OCI-LY3 (cell line): ENCODE measurements around the gene TFRC.
"Not testable (repeated sequence)": the region's sequence is repeated elsewhere in the genome, so short reads cannot be mapped to it uniquely, and the experiment has no call there.

Experiments
- H2AFZ ChIP-seq: fragments of 200-600, 300-600 bp; shearing (Covaris generic); 2 replicates; pipeline ENCODE4 v1.6.0; 2014; ENCODE audit warnings: antibody characterized with exemption, low read depth, low read length
- H3K27ac ChIP-seq: fragments of 200-600, 300-600 bp; sonication (generic); 2 replicates; pipeline ENCODE4 v1.5.1; 2014; ENCODE audit warnings: mild to moderate bottlenecking, low read length, moderate library complexity, mixed read lengths
- H3K27me3 ChIP-seq: fragments of 200-600, 300-600 bp; sonication (generic); 2 replicates; pipeline ENCODE4 v1.6.1; 2014; ENCODE audit warnings: low read depth, low read length, mixed read lengths
- H3K36me3 ChIP-seq: fragments of 200-600, 300-600 bp; sonication (generic); replicated peaks from 2 replicates; pipeline ENCODE3; 2014; ENCODE audit warnings: low read depth, low read length, mixed read lengths
- H3K4me1 ChIP-seq: fragments of 300-600, 200-600 bp; sonication (generic); 2 replicates; pipeline ENCODE4 v1.6.1; 2014; ENCODE audit warnings: low read length, mixed read lengths
- H3K4me2 ChIP-seq: fragments of 200-600, 300-600 bp; sonication (generic); 2 replicates; pipeline ENCODE4 v1.6.1; 2014; ENCODE audit warnings: low read length, mixed read lengths
- H3K4me3 ChIP-seq: fragments of 300-600, 200-600 bp; sonication (generic); 2 replicates; pipeline ENCODE4 v1.5.1; 2014; ENCODE audit warnings: antibody characterized with exemption, mild to moderate bottlenecking, low read length, moderate library complexity
- H3K79me2 ChIP-seq: fragments of 300-600, 200-600 bp; shearing (Covaris generic); 2 replicates; pipeline ENCODE4 v1.6.1; 2014; ENCODE audit warnings: mild to moderate bottlenecking, low read length, mixed read lengths
- H3K9ac ChIP-seq: fragments of 300-600, 200-600 bp; shearing (Covaris generic); 2 replicates; pipeline ENCODE4 v1.6.0; 2014; ENCODE audit warnings: mild to moderate bottlenecking, low read length, moderate library complexity
- H3K9me3 ChIP-seq: fragments of 200-600, 300-600 bp; shearing (Covaris generic); 2 replicates; pipeline ENCODE4 v1.6.1; 2014; ENCODE audit warnings: low read length, mixed read lengths; ENCODE audit not compliant: insufficient read depth
- H4K20me1 ChIP-seq: fragments of 200-600, 300-600 bp; sonication (generic); 2 replicates; pipeline ENCODE4 v1.6.1; 2016; ENCODE audit warnings: low read length, mixed read lengths; ENCODE audit not compliant: insufficient read depth
- CTCF ChIP-seq: fragments of 200-600, 300-600 bp; sonication (generic); IDR thresholded peaks from 2 replicates; pipeline ENCODE4 v1.5.1; 2014; ENCODE audit warnings: antibody characterized with exemption, low read length, low read depth
- EZH2phosphoT487 ChIP-seq: fragments of 200-600 bp; shearing (Covaris generic); IDR thresholded peaks from 2 replicates; pipeline ENCODE4 v1.6.1; 2018; ENCODE audit warnings: antibody characterized with exemption, mixed run types, low read depth

Gene TFRC

GRCh38 chr3:196009456-196009855 lies 72.4 kb downstream of the TFRC start:
- TF ChIP-seq CTCF = no peak
- no peak for TF ChIP-seq EZH2phosphoT487
- H3K9me3 ChIP-seq = no peaks in the 10 kb centered on the region
- H3K79me2 ChIP-seq = no peaks in the 10 kb centered on the region
- H4K20me1 ChIP-seq = no peaks in the 10 kb centered on the region
- no peak overlapping the region for H2AFZ ChIP-seq
- no peaks in the 10 kb centered on the region for H3K36me3 ChIP-seq
- no peaks in the 10 kb centered on the region for H3K4me1 ChIP-seq
- H3K27ac ChIP-seq = no peak overlapping the region
- no peak overlapping the region for H3K4me3 ChIP-seq
- no peaks in the 10 kb centered on the region for H3K27me3 ChIP-seq
- H3K9ac ChIP-seq = no peak overlapping the region
- H3K4me2 ChIP-seq = no peak overlapping the region

GRCh38 chr3:196008929-196009328 lies 73.0 kb downstream of the TFRC start:
- Histone ChIP-seq H3K4me3 (no peak overlapping the region), H3K27me3 (0 out of 2 replicates have a peak, but pooled peaks cover 2% of the 10 kb centered on the region), H3K79me2 (no peaks in the 10 kb centered on the region), H3K27ac (no peak overlapping the region), H3K36me3 (no peaks in the 10 kb centered on the region), H3K4me1 (no peaks in the 10 kb centered on the region), H3K9me3 (no peaks in the 10 kb centered on the region), H3K9ac (no peak overlapping the region), H2AFZ (no peak overlapping the region), H3K4me2 (no peak overlapping the region), H4K20me1 (no peaks in the 10 kb centered on the region)
- TF ChIP-seq CTCF = no peak
- TF ChIP-seq EZH2phosphoT487 = no peak

GRCh38 chr3:196008387-196008786 lies 73.5 kb downstream of the TFRC start:
- H3K9me3 ChIP-seq = no peaks in the 10 kb centered on the region
- H3K27me3 ChIP-seq = 0 out of 2 replicates have a peak, but pooled peaks cover 6% of the 10 kb centered on the region
- H3K27ac ChIP-seq = no peak overlapping the region
- no peaks in the 10 kb centered on the region for H3K36me3 ChIP-seq
- H3K4me3 ChIP-seq = no peak overlapping the region
- no peaks in the 10 kb centered on the region for H3K4me1 ChIP-seq
- no peak overlapping the region for H2AFZ ChIP-seq
- no peak for TF ChIP-seq CTCF
- no peak for TF ChIP-seq EZH2phosphoT487
- no peak overlapping the region for H3K4me2 ChIP-seq
- H3K9ac ChIP-seq = no peak overlapping the region
- no peaks in the 10 kb centered on the region for H3K79me2 ChIP-seq
- no peaks in the 10 kb centered on the region for H4K20me1 ChIP-seq

- H3K9ac ChIP-seq = no peak overlapping the region
- no peak overlapping the region for H2AFZ ChIP-seq
- no peaks in the 10 kb centered on the region for H3K36me3 ChIP-seq
- H3K27me3 ChIP-seq = peaks cover 7% of the 10 kb centered on the region; the same call in 1 of the 2 replicates
- no peaks in the 10 kb centered on the region for H3K4me1 ChIP-seq
- H3K4me3 ChIP-seq = no peak overlapping the region
- H3K79me2 ChIP-seq = no peaks in the 10 kb centered on the region
- H3K4me2 ChIP-seq = no peak overlapping the region
- H3K27ac ChIP-seq = no peak overlapping the region
- no peak for TF ChIP-seq EZH2phosphoT487
- no peak for TF ChIP-seq CTCF
- H3K9me3 ChIP-seq = no peaks in the 10 kb centered on the region
- no peaks in the 10 kb centered on the region for H4K20me1 ChIP-seq
These were observed 74.0 kb downstream of the TFRC start for GRCh38 chr3:196007744-196008335.

- peaks cover 15% of the 10 kb centered on the region; the same call in 1 of the 2 replicates for H3K27me3 ChIP-seq
- H3K36me3 ChIP-seq = not testable (repeated sequence)
These were observed 76.6 kb downstream of the TFRC start for GRCh38 chr3:196005338-196005737.

GRCh38 chr3:196004359-196005052 lies 77.4 kb downstream of the TFRC start:
- H4K20me1 ChIP-seq, H3K79me2 ChIP-seq, H3K36me3 ChIP-seq, H3K4me3 ChIP-seq, H2AFZ ChIP-seq, H3K9ac ChIP-seq, H3K27ac ChIP-seq, H3K9me3 ChIP-seq, H3K4me2 ChIP-seq, H3K4me1 ChIP-seq: not testable (repeated sequence)
- peaks cover 15% of the 10 kb centered on the region; the same call in 1 of the 2 replicates for H3K27me3 ChIP-seq

More at GRCh38 chr3:196005338-196005737, 76.6 kb downstream of the TFRC start:
- H3K79me2 ChIP-seq, H3K4me1 ChIP-seq, H3K4me3 ChIP-seq, H4K20me1 ChIP-seq, H3K4me2 ChIP-seq, H3K9me3 ChIP-seq, H2AFZ ChIP-seq, H3K9ac ChIP-seq, H3K27ac ChIP-seq: not testable (repeated sequence)
